Common myeloid progenitor, CD34-positive (primary cell): Measurements from ENCODE around the gene SLC28A3.

ENCODE experiments used
- CTCF ChIA-PET: fragments of 350-600 bp; sonication (Branson Sonifier 250); formaldehyde crosslinking; loops from one replicate; lab custom pipeline; 2021; ENCODE audit warnings: antibody characterized with exemption; lab: Charles Lee
- POLR2A ChIA-PET: fragments of 350-600 bp; sonication (Branson Sonifier 250); formaldehyde crosslinking; loops from one replicate; lab custom pipeline; 2021; ENCODE audit warnings: antibody characterized with exemption; lab: Charles Lee
- DNase-seq, 3 donors: peaks; one replicate each; pipeline versions ENCODE4 v3.0.0 to v3.0.0-alpha.2; 2013
- H3K27ac ChIP-seq, 2 experiments: 1 replicate in 1 of 2; 2 replicates in 1 of 2; pipeline ENCODE4 v1.7.0; 2013; ENCODE audit warnings: inconsistent platforms in 2 of 2, low read length in 2 of 2, mild to moderate bottlenecking in 2 of 2, low read depth in 1 of 2, moderate library complexity in 1 of 2; ENCODE audit not compliant: severe bottlenecking in 2 of 2, insufficient read depth in 1 of 2, poor library complexity in 1 of 2
- H3K27me3 ChIP-seq, 5 experiments: replicated peaks in 2 of 5; 1 replicate in 3 of 5; 2 replicates in 2 of 5; pipeline versions ENCODE4 v1.6.1 to v1.7.0; 2013; ENCODE audit warnings: low read length in 4 of 5, mild to moderate bottlenecking in 2 of 5, moderate library complexity in 2 of 5, inconsistent platforms in 1 of 5; ENCODE audit not compliant: insufficient read depth in 5 of 5, control insufficient read depth in 4 of 5
- H3K36me3 ChIP-seq, 4 experiments: 1 replicate in 2 of 4; 2 replicates in 2 of 4; pipeline versions ENCODE4 v1.6.1 to v1.7.0; 2013; ENCODE audit warnings: low read length in 3 of 4, control low read depth in 1 of 4, mild to moderate bottlenecking in 1 of 4; ENCODE audit not compliant: control insufficient read depth in 4 of 4, insufficient read depth in 4 of 4
- H3K4me1 ChIP-seq, 4 experiments: 1 replicate in 3 of 4; 2 replicates in 1 of 4; pipeline versions ENCODE4 v1.6.1 to v1.7.1; 2013; ENCODE audit warnings: low read length in 3 of 4, mild to moderate bottlenecking in 3 of 4, control low read depth in 1 of 4, inconsistent platforms in 1 of 4, moderate library complexity in 1 of 4; ENCODE audit not compliant: control insufficient read depth in 4 of 4, insufficient read depth in 4 of 4; ENCODE audit errors: control extremely low read depth in 1 of 4
- H3K4me3 ChIP-seq, 7 experiments: 1 replicate in 4 of 7; 2 replicates in 3 of 7; pipeline versions ENCODE4 v1.5.1 to v1.7.0; 2013; ENCODE audit warnings: mild to moderate bottlenecking in 7 of 7, low read length in 6 of 7, moderate library complexity in 6 of 7, inconsistent platforms in 2 of 7, low read depth in 2 of 7, control low read depth in 1 of 7; ENCODE audit not compliant: insufficient read depth in 4 of 7, control insufficient read depth in 1 of 7; ENCODE audit errors: extremely low read depth in 1 of 7
- H3K9me3 ChIP-seq, 5 experiments: 1 replicate in 4 of 5; 2 replicates in 1 of 5; pipeline versions ENCODE4 v1.6.1 to v1.7.1; 2013; ENCODE audit warnings: low read length in 4 of 5, mild to moderate bottlenecking in 2 of 5, inconsistent platforms in 1 of 5, low read depth in 1 of 5, moderate library complexity in 1 of 5; ENCODE audit not compliant: control insufficient read depth in 4 of 5, insufficient read depth in 2 of 5; ENCODE audit errors: control extremely low read depth in 1 of 5
- WGBS: methylation state at CpG from one replicate; pipeline ENCODE4 v1.1.5; 2013; ENCODE audit not compliant: insufficient coverage; 5-methylcytosine and 5-hydroxymethylcytosine counted together

Gene SLC28A3

DNA sequence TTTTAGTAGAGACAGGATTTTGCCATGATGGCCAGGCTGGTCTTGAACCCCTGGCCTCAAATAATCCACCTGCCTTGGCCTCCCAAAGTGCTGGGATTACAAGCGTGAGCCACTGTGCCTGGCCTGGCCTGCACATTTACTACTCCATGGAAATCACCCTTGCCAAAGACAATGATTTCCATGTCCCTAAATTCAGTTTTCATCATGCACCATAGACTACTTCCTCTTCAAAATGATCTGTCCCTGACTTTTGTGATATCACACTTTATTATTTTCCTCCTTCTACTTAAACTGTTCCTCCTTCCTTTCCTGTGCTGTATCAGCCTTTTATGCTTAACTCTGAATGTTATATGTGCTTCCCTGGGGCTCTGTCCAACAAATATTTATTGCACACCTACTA is 20.3 kb downstream of the SLC28A3 start:
- 100% methylated on average over 1 of the region's 1 CpG for WGBS
- H3K4me1 ChIP-seq = peaks cover 0 to 8% (median 1%) of the 10 kb centered on the region in 4 experiments
- ChIA-PET CTCF (no interaction called here), POLR2A (interaction anchor here (0.6 kb wide), 1 partner anchor 433 kb away, joined by 3 read pairs; no protein-coding TSS in a partner anchor)
- DNase-seq = no peak
- H3K4me3 ChIP-seq = no peak overlapping the region
- H3K27ac ChIP-seq = no peak overlapping the region
- no peaks in the 10 kb centered on the region for H3K36me3 ChIP-seq
- H3K27me3 ChIP-seq = no peaks in the 10 kb centered on the region
- H3K9me3 ChIP-seq = no peaks in the 10 kb centered on the region

DNA sequence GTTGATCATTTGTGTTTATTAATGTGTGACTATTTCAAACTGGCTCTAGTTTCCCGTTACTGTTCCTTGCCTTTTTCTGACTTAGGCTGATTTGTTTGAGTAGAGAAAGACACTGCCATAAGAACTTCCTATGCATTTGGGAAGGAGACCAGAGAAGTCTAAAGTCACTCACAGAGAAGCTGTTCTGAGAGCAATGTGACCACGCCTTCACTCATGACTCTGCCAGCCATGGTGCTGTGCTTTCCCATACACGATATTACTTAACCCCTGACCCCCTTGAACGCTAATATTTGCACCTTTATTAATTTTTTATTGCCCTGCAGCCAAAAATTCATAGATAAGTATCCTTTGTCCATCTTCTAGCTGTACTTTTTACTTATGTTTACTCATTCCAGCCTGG is 20.9 kb downstream of the SLC28A3 start:
- POLR2A ChIA-PET = interaction anchor here (0.6 kb wide), 1 partner anchor 433 kb away, joined by 3 read pairs; no protein-coding TSS in a partner anchor
- CTCF ChIA-PET = interaction anchor here (1.4 kb wide), 1 partner anchor 382 kb away, joined by 6 read pairs; no protein-coding TSS in a partner anchor
- WGBS = 100% methylated on average over 4 of the region's 4 CpGs

GRCh38 chr9:84318981-84319380 is 21.6 kb downstream of the SLC28A3 start:
- Histone ChIP-seq H3K9me3 (no peaks in the 10 kb centered on the region), H3K27ac (no peak overlapping the region), H3K4me1 (peaks cover 0 to 5% (median 2%) of the 10 kb centered on the region in 4 experiments), H3K27me3 (no peaks in the 10 kb centered on the region), H3K36me3 (no peaks in the 10 kb centered on the region), H3K4me3 (no peak overlapping the region)
- ChIA-PET CTCF (interaction anchor here (1.4 kb wide), 1 partner anchor 382 kb away, joined by 6 read pairs; no protein-coding TSS in a partner anchor), POLR2A (no interaction called here)
- DNase-seq = no peak
- no CpG with 5 or more reads among the region's 2 CpGs for WGBS

More for the DNA sequence above, 20.9 kb downstream of the SLC28A3 start:
- Histone ChIP-seq H3K4me1 (peaks cover 0 to 8% (median 2%) of the 10 kb centered on the region in 4 experiments), H3K27me3 (no peaks in the 10 kb centered on the region), H3K4me3 (no peak overlapping the region), H3K9me3 (no peaks in the 10 kb centered on the region), H3K27ac (no peak overlapping the region), H3K36me3 (no peaks in the 10 kb centered on the region)
- DNase-seq = no peak

- H3K9me3 ChIP-seq = no peaks in the 10 kb centered on the region
- peaks cover 0 to 3% (median 0%) of the 10 kb centered on the region in 4 experiments for H3K4me1 ChIP-seq
- no CpG with 5 or more reads among the region's 2 CpGs for WGBS
- POLR2A ChIA-PET = no interaction called here
- H3K36me3 ChIP-seq = no peaks in the 10 kb centered on the region
- H3K27me3 ChIP-seq = no peaks in the 10 kb centered on the region
- no peak overlapping the region for H3K27ac ChIP-seq
- CTCF ChIA-PET = no interaction called here
- no peak overlapping the region for H3K4me3 ChIP-seq
- peak in 2 of 3 donors; percentile 22 to 27 for DNase-seq
Observed at GRCh38 chr9:84317563-84317962, 23.0 kb downstream of the SLC28A3 start.

GRCh38 chr9:84315278-84315877 is 25.2 kb downstream of the SLC28A3 start:
- DNase-seq = peak; percentile 52 to 77 (median 65)
- Histone ChIP-seq H3K27me3 (no peaks in the 10 kb centered on the region), H3K4me1 (peaks cover 0 to 3% (median 0%) of the 10 kb centered on the region in 4 experiments), H3K36me3 (no peaks in the 10 kb centered on the region), H3K9me3 (no peaks in the 10 kb centered on the region), H3K27ac (no peak overlapping the region), H3K4me3 (peak overlapping the region in 1 of 7 experiments; percentile 14)
- CTCF ChIA-PET = interaction anchor here (1.0 to 2.8 kb wide), 8 partner anchors 11 to 380 kb away, joined by 3 to 12 read pairs (median 5); no protein-coding TSS in a partner anchor
- 7% methylated on average over 5 of the region's 8 CpGs for WGBS
- POLR2A ChIA-PET = interaction anchor here (0.8 kb wide), 1 partner anchor 1047 kb away, joined by 3 read pairs; no protein-coding TSS in a partner anchor

- CTCF ChIA-PET = interaction anchor here (1.0 to 2.8 kb wide), 5 partner anchors 12 to 377 kb away, joined by 3 to 12 read pairs (median 4); no protein-coding TSS in a partner anchor
- no peak for DNase-seq
- POLR2A ChIA-PET = no interaction called here
- WGBS = 50% methylated on average over 1 of the region's 2 CpGs
- H3K4me1 ChIP-seq = peaks cover 0 to 3% (median 0%) of the 10 kb centered on the region in 4 experiments
- no peaks in the 10 kb centered on the region for H3K36me3 ChIP-seq
- H3K4me3 ChIP-seq = no peak overlapping the region
- H3K27ac ChIP-seq = no peak overlapping the region
- no peaks in the 10 kb centered on the region for H3K9me3 ChIP-seq
- no peaks in the 10 kb centered on the region for H3K27me3 ChIP-seq
Observed at GRCh38 chr9:84314306-84314705, 26.3 kb downstream of the SLC28A3 start.

- Histone ChIP-seq H3K4me1 (peaks cover 0 to 3% (median 0%) of the 10 kb centered on the region in 4 experiments), H3K36me3 (no peaks in the 10 kb centered on the region), H3K9me3 (no peaks in the 10 kb centered on the region), H3K27me3 (no peaks in the 10 kb centered on the region), H3K4me3 (no peak overlapping the region), H3K27ac (no peak overlapping the region)
- 69% methylated on average over 2 of the region's 2 CpGs for whole genome bisulfite sequencing
- CTCF ChIA-PET = interaction anchor here (1.2 kb wide), 1 partner anchor 375 kb away, joined by 3 read pairs; no protein-coding TSS in a partner anchor
- DNase-seq = no peak
- POLR2A ChIA-PET = no interaction called here
Observed at GRCh38 chr9:84310883-84311282, 29.7 kb downstream of the SLC28A3 start.
